Activated T-cell treated with anti-CD3 and anti-CD28 coated beads, Interleukin-2, amount 50 U/mL, for 4 hours (primary cell): ENCODE results near the gene DMC1. TPM values are rescaled to one million over a fixed set of nuclear protein-coding genes. Genes with fewer than 3 reads are reported as not detected.
A peak's percentile ranks its signal among the peaks of the same experiment; 100 is the strongest.
"Not testable (repeated sequence)": the region's sequence is repeated elsewhere in the genome, so short reads cannot be mapped to it uniquely, and the experiment has no call there.

Experiments
- ATAC-seq, 2 donors: fragments of 200-7000 bp; cut with Tn5 transposase; one replicate each; pipeline ENCODE4 v1.10.0; 2021
- DNase-seq: peaks from one replicate; pipeline ENCODE4 v3.0.0-alpha.2; 2020
- H3K27me3 Mint-ChIP-seq: one replicate; pipeline ENCODE4 v1.8.0; 2021; ENCODE audit warnings: low read depth, mixed read lengths
- H3K36me3 Mint-ChIP-seq: one replicate; pipeline ENCODE4 v1.8.0; 2022; ENCODE audit warnings: mixed read lengths; ENCODE audit not compliant: insufficient read depth
- H3K4me1 Mint-ChIP-seq: one replicate; pipeline ENCODE4 v1.8.0; 2021; ENCODE audit warnings: low read depth, mixed read lengths
- H3K4me3 Mint-ChIP-seq: one replicate; pipeline ENCODE4 v1.8.0; 2021; ENCODE audit warnings: mild to moderate bottlenecking, moderate library complexity, mixed read lengths
- H3K9me3 Mint-ChIP-seq: one replicate; pipeline ENCODE4 v1.8.0; 2021; ENCODE audit warnings: mixed read lengths
- total RNA-seq, 3 donors: library from RNA; stranded (reverse); gene quantifications; one replicate each; pipeline ENCODE4 v1.2.1, GENCODE V29; 2021

DMC1 gene, protein sequence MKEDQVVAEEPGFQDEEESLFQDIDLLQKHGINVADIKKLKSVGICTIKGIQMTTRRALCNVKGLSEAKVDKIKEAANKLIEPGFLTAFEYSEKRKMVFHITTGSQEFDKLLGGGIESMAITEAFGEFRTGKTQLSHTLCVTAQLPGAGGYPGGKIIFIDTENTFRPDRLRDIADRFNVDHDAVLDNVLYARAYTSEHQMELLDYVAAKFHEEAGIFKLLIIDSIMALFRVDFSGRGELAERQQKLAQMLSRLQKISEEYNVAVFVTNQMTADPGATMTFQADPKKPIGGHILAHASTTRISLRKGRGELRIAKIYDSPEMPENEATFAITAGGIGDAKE
- 1 to 10 TPM; 1.9 to 3.0 (median 2.4) TPM for total RNA-seq

DNA sequence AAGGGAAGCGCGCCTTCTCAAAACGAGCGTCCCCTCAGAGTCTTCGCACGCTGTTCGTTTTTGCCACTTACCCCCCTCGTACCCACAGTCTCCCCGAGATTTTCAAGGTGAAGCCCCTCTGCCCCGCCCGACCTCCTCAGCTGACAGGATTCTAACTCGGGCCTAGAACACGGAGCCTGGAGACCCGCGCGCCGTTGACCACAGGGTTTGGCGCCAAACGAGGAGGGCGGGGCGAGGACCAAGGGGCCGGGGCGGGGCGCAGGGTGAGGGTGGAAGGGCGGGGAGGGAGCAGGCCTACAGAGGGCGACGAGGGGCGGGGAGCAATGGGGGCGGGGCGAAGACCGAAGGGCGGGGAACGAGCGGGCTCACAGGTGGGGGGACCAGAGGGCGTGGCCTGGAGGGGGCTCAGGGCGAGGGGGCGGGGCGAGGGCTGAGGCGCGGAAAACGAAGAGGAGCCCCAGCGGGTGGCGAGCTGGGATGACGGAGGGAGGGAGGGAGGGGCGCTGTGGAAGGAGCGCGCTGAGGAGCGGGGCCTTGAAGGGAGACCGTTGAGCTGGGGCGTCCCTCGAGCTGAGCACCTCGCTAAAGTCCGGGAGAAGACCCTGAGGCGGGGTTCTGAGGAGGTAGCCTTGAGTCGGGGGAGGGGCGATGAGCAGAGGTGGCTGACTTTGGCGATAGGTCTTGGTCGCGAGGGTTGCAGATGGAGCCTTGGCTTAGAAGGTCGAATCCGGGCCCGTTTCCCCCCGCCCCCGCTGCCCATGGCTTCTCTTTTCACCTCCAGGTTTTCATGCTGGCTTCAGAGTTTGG, at the start of gene DMC1:
Gene DMC1, minus strand, starts transcription at position 212 of the 807 bp plus-strand sequence. CDS start 1,927 bp downstream, outside the sequence.
- ATAC-seq (peak; percentile 93 to 94), DNase-seq (peak; percentile 98)
- H3K36me3 Mint-ChIP-seq, result no peaks in the 10 kb centered on the region
- peaks cover 17% of the 10 kb centered on the region for H3K4me1 Mint-ChIP-seq
- H3K27me3 Mint-ChIP-seq, result no peaks in the 10 kb centered on the region
- H3K4me3 Mint-ChIP-seq, result peak within 1 kb of the TSS; percentile 87
- H3K9me3 Mint-ChIP-seq, result no peaks in the 10 kb centered on the region

DNA sequence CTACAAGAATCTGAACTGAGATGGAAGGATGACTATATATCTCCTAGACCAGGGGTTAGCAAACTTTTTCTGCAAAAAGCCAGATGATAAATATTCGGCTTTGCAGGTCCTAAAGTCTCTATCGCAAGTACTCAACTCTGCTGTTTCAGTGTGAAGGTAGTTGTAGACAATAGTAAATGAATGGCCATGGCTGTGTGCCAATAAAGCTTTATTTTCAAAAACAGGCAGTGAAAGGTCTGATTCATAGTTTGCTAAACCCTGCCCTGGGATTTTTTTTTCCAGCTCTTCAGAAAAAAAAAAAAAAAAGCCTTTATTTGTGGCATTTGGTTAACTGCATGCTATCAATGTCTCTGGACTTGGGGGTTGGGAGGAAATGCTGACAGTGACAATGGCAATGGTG, 48.7 kb upstream of the DMC1 start:
- Mint-ChIP-seq H3K36me3 (no peaks in the 10 kb centered on the region), H3K27me3 (peaks cover 10% of the 10 kb centered on the region), H3K4me3 (no peak overlapping the region), H3K4me1 (no peaks in the 10 kb centered on the region), H3K9me3 (peaks cover 6% of the 10 kb centered on the region)
- DNase-seq (no peak), ATAC-seq (no peak)

- Mint-ChIP-seq H3K27me3 (peaks cover 10% of the 10 kb centered on the region), H3K9me3 (peaks cover 6% of the 10 kb centered on the region), H3K4me3 (no peak overlapping the region), H3K36me3 (no peaks in the 10 kb centered on the region), H3K4me1 (no peaks in the 10 kb centered on the region)
- ATAC-seq, result no peak
- DNase-seq, result no peak
These were observed 48.3 kb upstream of the DMC1 start for GRCh38 chr22:38618258-38618657.

DNA sequence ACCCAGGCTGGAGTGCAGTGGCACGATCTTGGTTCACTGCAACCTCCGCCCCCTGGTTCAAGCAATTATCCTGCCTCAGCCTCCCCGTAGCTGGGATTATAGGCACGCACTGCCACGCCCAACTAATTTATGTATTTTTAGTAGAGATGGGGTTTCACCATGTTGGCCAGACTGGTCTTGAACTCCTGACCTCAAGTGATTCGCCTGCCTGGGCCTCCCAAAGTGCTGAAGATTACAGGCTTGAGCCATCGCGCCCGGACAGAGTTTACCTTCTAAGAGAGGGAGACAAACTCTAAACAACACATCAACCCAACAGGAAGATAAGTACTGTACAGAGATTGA, 45.1 kb upstream of the DMC1 start:
- H3K4me1 Mint-ChIP-seq, H3K4me3 Mint-ChIP-seq, H3K36me3 Mint-ChIP-seq, H3K9me3 Mint-ChIP-seq, H3K27me3 Mint-ChIP-seq, DNase-seq, ATAC-seq: not testable (repeated sequence)

DNA sequence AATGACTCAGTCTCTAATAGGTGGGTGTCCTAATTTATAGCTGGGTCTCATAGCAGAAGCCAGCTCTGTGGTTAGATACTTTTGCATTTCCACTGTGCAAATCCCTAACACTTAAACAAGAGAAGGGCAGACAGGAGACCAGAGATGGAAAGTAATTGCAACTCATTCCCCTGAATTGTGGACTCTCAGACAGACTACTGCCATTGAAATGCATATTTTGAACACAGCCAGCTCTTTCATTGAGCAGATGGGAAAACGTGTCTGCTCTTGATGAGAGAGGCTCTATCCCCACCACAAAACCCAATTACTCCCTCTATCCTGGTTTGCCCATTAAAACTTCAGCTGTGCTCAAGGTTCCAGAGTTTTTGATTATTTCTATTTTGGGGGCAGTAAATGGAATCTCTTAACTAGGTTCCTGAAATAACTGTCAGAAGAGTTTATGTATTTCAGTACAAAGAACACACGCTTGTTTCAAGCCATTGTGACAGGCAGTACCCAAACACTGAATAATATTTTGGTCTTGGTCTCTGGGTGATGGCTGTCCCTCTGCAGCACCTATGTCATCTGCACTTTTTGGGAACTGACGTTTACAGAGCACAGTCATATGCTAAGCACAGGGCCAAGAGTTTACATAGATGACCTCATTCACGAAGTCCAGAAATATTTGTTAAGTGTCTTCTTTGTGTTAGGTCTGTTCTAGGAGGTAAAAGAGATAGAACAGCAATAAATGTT, 44.5 kb upstream of the DMC1 start:
- Mint-ChIP-seq H3K9me3 (peaks cover 6% of the 10 kb centered on the region), H3K4me1 (no peaks in the 10 kb centered on the region), H3K36me3 (no peaks in the 10 kb centered on the region), H3K4me3 (no peak overlapping the region), H3K27me3 (peaks cover 9% of the 10 kb centered on the region)
- DNase-seq, result no peak
- no peak for ATAC-seq

- Mint-ChIP-seq H3K4me3 (no peak overlapping the region), H3K36me3 (no peaks in the 10 kb centered on the region), H3K27me3 (peaks cover 5% of the 10 kb centered on the region), H3K4me1 (no peaks in the 10 kb centered on the region), H3K9me3 (peaks cover 6% of the 10 kb centered on the region)
- no peak for ATAC-seq
- no peak for DNase-seq
These were observed 43.6 kb upstream of the DMC1 start for GRCh38 chr22:38613588-38613987.

DNA sequence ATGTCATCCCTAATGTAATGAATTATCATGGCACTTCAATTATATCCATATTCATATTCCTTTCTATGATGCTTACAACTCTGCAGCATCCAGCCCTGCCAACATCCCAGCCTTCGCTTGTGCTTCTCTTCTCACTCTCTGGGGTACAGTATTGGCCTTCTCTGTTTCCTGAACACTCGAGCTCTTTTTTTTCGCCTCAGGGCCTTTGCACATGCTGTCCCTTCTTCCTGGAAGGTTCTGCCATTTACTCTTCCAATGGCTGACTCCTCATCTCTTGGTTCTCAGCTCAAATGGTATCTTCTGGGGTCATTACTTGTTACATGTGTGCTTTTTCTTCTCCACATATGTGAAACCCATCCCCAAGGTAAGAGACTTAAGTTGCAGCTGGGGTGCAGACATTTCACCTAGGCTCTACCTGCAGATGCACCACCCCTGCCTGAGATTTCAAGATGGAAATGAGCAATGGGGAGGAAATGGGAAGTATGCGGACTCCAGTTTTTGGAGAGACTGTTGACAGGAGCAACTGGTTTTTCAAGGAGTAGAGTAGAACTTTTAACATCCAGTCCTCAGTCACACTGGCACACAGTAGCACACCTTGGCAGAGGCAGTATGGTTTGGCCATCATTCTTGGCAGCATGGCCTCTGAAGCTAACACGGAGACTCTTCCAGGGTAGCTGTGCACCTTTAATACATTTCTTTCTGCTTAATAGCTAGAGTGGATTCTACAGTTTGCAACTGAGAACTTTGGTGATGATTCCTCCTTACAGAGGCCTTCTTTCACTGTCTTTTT, 42.4 kb upstream of the DMC1 start:
- ATAC-seq (no peak), DNase-seq (no peak)
- Mint-ChIP-seq H3K4me1 (no peaks in the 10 kb centered on the region), H3K4me3 (no peak overlapping the region), H3K36me3 (no peaks in the 10 kb centered on the region), H3K9me3 (no peaks in the 10 kb centered on the region), H3K27me3 (peaks cover 5% of the 10 kb centered on the region)

GRCh38 chr22:38611559-38611958, 41.6 kb upstream of the DMC1 start:
- Mint-ChIP-seq H3K4me1 (no peaks in the 10 kb centered on the region), H3K36me3 (no peaks in the 10 kb centered on the region), H3K9me3 (no peaks in the 10 kb centered on the region), H3K27me3 (peaks cover under 1% of the 10 kb centered on the region), H3K4me3 (no peak overlapping the region)
- ATAC-seq (no peak), DNase-seq (no peak)

GRCh38 chr22:38610234-38610633, 40.3 kb upstream of the DMC1 start:
- no peak overlapping the region for H3K4me3 Mint-ChIP-seq
- no peak for DNase-seq
- no peaks in the 10 kb centered on the region for H3K9me3 Mint-ChIP-seq
- H3K36me3 Mint-ChIP-seq, result no peaks in the 10 kb centered on the region
- H3K4me1 Mint-ChIP-seq, result no peaks in the 10 kb centered on the region
- peaks cover 2% of the 10 kb centered on the region for H3K27me3 Mint-ChIP-seq
- no peak for ATAC-seq

DNA sequence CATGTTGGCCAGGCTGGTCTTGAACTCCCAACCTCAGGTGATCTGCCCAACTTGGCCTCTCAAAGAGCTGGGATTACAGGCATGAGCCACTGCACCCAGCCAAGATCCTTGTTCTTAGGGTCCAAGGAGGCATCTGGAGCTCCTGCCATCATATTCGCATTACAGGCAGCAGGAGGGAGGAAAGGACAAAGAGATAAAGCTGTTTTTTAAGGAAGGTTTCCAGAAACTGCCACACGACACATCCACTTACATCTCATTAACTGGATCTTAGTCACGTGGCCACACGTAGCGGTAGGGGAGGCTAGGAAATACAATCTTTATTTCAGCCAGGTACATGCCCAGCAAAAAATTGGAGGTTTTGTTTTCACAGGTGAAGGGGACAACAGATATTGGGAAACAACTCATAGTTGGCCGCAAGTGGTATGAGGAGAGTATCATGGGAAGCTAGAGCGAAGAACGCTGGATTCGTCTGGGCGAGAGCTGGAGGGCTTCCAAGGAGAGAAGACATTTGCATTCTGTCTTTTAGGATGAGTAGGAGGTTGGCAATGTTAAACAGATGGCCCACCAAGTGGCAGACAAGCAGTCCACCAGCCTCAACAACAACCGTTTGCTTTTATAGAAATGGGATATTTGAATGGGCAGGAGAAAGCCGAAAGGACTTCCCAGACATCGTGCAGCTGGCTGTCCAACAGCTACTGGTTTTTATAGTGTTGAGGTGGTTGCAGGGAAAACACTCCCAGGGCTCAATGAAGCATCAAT, 39.2 kb upstream of the DMC1 start:
- H3K4me1 Mint-ChIP-seq, result no peaks in the 10 kb centered on the region
- no peak overlapping the region for H3K4me3 Mint-ChIP-seq
- ATAC-seq, result no peak
- H3K9me3 Mint-ChIP-seq, result no peaks in the 10 kb centered on the region
- H3K36me3 Mint-ChIP-seq, result no peaks in the 10 kb centered on the region
- H3K27me3 Mint-ChIP-seq, result peaks cover 2% of the 10 kb centered on the region
- DNase-seq, result no peak

DNA sequence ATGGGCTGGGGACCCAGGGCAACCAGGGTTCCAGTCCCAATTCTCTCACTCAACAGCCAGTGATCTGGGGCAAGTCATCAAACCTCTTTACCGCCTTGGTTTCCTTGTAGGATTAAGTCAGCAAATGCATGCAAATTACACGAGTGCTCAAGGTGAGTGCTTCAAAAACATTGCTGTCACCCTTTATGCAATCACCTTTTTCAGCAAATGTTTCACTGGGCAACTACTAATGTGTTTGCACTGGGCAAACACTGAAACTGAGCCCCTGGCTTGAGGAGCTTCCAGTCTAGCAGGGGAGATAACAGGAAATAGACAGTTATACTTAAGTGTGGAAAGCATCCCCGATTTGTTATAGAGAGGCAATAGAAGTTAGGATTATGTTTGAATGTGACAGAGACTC, 37.7 kb upstream of the DMC1 start:
- H3K4me3 Mint-ChIP-seq, result no peak overlapping the region
- H3K9me3 Mint-ChIP-seq, result no peaks in the 10 kb centered on the region
- H3K36me3 Mint-ChIP-seq, result no peaks in the 10 kb centered on the region
- H3K4me1 Mint-ChIP-seq, result no peaks in the 10 kb centered on the region
- ATAC-seq (no peak), DNase-seq (no peak)
- peaks cover 2% of the 10 kb centered on the region for H3K27me3 Mint-ChIP-seq

GRCh38 chr22:38602166-38602565, 32.2 kb upstream of the DMC1 start:
- Mint-ChIP-seq H3K4me1 (no peaks in the 10 kb centered on the region), H3K9me3 (no peaks in the 10 kb centered on the region), H3K27me3 (peaks cover 9% of the 10 kb centered on the region), H3K4me3 (no peak overlapping the region), H3K36me3 (no peaks in the 10 kb centered on the region)
- DNase-seq, result no peak
- no peak for ATAC-seq

GRCh38 chr22:38601221-38601764, 31.3 kb upstream of the DMC1 start:
- no peak for ATAC-seq
- H3K4me1 Mint-ChIP-seq, result no peaks in the 10 kb centered on the region
- H3K9me3 Mint-ChIP-seq, result no peaks in the 10 kb centered on the region
- no peak overlapping the region for H3K4me3 Mint-ChIP-seq
- H3K36me3 Mint-ChIP-seq, result no peaks in the 10 kb centered on the region
- no peak for DNase-seq
- peaks cover 11% of the 10 kb centered on the region for H3K27me3 Mint-ChIP-seq
